IPS-18c (cell line): ENCODE measurements around the gene SLC13A1.

ENCODE experiments used
- H3K4me3 ChIP-seq: 2 replicates; pipeline ENCODE4 v1.7.0; 2013; ENCODE audit warnings: low read depth, mild to moderate bottlenecking, low read length, moderate library complexity; ENCODE audit not compliant: insufficient read depth
- H3K9me3 ChIP-seq: one replicate; pipeline ENCODE4 v1.6.1; 2013; ENCODE audit warnings: mild to moderate bottlenecking, low read length, moderate library complexity; ENCODE audit not compliant: control insufficient read depth, insufficient read depth

SLC13A1 gene

DNA sequence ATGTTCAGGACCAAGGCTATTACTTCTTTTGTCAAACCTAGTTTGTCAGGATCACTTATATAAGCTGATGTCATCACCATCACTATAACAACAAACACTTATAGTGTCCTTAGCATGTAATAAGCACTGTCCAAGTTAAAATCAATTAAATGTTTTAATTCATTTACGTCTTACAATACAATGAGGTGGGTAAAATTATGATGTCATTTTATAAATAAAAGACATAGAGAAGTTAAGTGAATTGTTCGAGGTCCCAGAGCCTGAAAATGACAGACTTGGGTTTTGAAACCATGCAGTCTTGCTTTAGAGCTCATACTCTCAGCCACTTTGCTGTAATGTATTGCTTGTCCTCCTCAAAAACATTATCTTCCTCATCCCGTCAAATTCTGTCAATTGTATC lies 48.3 kb downstream of the SLC13A1 start:
- H3K9me3 ChIP-seq: no peaks in the 10 kb centered on the region
- no peak overlapping the region for H3K4me3 ChIP-seq

DNA sequence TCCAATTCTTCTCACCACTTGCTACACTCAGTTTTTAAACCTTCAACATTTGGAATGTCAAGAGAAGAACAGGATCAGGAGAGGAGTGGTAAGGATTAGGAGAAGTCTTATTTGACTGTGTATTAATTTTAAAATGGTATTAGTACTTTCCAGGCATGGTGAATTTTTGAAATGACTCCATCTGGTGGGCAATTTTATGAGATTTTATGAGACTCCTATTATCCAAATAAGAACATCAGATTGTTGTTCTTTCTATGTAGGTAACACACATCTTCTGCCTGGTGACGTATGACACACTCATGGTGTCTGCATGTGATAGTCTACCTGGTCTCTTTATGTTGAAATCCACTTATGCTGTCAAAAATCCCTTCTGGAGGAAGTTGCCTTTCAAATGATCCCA lies 51.0 kb downstream of the SLC13A1 start:
- Histone ChIP-seq H3K4me3 (no peak overlapping the region), H3K9me3 (no peaks in the 10 kb centered on the region)

DNA sequence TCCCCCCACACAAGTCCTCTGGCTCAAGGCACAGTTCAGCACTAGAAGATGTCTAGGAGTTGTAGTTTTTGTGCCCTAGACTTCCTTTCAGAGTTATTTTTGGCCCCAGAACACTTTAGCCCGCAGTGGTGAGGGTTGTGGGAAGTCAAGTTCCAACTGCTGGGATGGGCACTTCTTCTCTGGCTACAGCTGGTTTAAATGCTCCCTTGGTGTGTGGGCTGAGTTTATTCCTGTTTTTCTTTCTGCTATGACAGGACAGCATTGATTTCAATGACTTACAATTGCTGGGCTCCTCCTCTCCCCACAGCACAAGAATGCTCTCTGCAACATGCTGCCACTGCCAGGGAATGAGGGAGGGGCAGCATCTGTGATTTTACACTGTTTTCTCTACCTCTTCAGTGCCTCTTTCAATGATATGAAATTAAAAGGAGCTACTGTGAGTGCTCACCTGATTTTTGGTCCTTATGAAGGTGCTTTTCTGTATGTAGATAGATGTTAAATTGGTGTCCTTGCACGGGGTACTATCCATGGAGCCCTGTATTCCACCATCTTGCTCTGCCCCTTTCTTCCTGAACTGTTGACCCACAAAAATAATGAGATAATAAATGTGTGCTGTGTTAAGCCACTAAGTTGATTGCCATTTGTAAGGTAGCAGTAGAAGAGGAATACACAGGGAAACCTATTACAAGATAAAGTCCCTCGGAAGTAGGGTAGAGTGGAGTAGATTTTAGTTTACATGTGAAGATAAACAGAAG lies 56.3 kb downstream of the SLC13A1 start:
- no peak overlapping the region for H3K4me3 ChIP-seq
- no peaks in the 10 kb centered on the region for H3K9me3 ChIP-seq

DNA sequence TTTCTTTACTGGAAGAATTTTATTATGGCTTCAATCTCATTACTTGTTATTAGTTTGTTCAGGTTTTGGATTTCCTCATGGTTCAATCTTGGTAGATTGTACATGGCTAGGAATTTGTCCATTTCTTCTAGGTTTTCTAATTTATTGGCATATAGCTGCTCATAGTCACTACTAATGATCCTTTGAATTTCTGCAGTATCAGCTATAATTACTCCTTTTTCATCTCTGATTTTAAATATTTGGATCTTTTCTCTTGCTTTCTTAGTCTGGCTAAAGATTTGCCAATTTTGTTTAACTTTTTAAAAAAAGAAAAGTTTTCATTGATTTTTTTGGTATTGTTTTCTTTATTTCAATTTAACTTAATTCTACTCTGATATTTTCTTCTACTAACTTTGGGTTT lies 59.2 kb downstream of the SLC13A1 start:
- Histone ChIP-seq H3K4me3 (no peak overlapping the region), H3K9me3 (no peaks in the 10 kb centered on the region)

DNA sequence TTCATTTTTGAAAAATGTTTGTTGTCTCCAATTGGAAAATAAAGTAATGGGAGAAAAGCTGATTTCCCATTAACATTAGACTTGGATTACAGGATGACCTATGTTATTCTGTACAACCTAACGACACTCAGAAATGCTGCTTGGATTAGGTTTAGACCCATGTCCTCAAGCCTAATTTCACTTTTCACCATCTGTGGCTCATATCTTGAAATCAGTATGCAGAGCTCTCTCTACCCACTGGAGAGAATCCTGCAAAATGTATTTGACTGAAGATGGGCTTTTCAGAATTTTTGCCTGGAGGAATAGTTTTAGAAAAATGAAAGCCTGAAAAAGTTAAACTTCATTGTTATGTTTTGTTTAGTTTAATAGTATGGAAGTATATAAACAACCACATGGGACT lies 63.8 kb downstream of the SLC13A1 start:
- H3K9me3 ChIP-seq: no peaks in the 10 kb centered on the region
- no peak overlapping the region for H3K4me3 ChIP-seq

DNA sequence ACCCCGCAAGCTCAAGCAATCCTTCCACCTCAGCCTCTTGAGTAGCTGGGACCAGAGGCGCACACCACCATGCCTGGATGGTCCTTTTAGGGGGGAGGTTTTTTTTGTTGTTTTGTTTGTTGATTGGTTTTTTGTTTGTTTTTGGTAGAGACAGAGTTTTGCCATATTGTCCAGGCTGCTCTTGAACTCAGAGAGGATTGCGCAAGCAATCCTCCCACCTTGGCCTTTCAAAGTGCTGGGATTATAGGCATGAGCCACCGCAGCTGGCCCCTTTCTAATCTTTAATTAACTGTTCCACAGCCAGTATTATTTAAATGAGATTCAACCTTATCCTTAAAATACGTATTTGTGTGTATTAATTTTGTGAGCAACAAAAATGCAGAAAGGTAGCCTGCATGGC lies 65.8 kb downstream of the SLC13A1 start:
- Histone ChIP-seq H3K9me3 (no peaks in the 10 kb centered on the region), H3K4me3 (no peak overlapping the region)

DNA sequence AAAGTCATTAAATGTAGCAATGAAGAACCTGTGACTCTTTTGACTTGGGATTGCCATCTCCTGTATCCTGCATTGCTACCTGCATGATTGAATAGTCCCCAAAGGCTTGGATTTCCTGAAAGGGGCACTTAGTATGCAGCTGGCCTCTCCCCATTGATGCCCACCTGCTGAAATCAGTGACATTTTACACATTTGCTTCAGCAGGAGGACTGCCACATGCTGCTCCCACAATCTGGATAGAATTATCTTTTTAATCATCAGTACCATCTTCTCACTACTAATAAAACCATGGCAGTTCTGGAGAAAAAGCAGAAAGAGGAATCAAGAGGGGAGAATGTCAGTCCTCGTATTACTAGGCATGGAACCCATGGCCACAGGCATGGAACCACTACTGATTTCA lies 67.8 kb downstream of the SLC13A1 start:
- no peak overlapping the region for H3K4me3 ChIP-seq
- H3K9me3 ChIP-seq: no peaks in the 10 kb centered on the region

GRCh38 chr7:123131556-123131955 lies 68.2 kb downstream of the SLC13A1 start:
- no peak overlapping the region for H3K4me3 ChIP-seq
- no peaks in the 10 kb centered on the region for H3K9me3 ChIP-seq

DNA sequence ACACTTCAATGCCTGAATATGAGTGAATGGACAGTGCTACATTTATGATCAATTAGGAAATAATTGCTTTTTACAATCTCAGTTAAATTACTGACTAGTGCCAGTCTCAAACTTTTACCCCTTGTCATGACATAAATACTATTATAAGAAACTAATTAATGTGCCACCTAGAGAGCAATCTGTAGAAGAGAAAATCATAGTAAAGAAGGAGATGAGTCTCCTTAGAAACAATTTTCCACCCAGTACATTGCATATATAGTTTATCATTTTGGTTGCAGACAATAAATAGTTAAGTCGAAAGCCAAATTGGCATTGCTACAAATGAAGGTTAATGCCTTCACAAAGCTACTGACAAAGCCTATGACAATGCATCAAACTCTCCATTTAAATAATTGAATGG lies 68.6 kb downstream of the SLC13A1 start:
- Histone ChIP-seq H3K4me3 (no peak overlapping the region), H3K9me3 (no peaks in the 10 kb centered on the region)

DNA sequence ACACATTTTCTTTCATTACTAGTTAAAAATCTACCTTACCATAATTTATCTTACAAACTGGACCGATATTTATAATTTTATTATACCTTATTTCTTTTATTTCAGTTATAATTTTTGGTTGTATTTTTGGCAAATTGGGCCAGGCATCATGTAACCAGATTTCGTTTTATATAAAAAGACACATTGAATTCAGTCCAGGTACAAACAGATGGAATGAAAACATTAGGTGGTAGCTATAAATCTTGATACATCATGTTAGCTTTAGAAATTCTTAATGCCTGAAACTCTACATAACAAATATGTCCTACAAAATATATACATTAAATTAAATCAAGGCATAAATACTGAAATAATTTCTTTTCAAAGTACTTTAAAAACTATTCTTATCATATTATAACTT lies 73.1 kb downstream of the SLC13A1 start:
- no peaks in the 10 kb centered on the region for H3K9me3 ChIP-seq
- no peak overlapping the region for H3K4me3 ChIP-seq

DNA sequence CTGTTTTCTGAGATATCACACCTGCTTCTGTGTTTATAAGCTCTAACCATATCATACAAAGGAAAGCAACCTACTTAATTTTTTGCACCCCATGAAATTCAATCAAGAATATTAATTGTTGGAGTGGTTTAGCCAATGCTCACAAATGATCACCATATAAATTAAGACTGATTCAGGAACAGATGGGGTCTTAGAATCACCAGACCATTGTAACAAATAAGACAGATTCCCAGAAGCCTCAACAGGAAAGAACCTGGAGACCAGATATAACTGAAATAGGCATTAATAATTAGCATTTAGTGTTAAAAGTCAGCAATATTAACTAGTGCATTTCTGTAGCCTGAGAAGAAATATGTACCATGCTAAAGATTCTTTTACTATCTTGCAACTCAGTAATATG lies 73.6 kb downstream of the SLC13A1 start:
- Histone ChIP-seq H3K4me3 (no peak overlapping the region), H3K9me3 (no peaks in the 10 kb centered on the region)

DNA sequence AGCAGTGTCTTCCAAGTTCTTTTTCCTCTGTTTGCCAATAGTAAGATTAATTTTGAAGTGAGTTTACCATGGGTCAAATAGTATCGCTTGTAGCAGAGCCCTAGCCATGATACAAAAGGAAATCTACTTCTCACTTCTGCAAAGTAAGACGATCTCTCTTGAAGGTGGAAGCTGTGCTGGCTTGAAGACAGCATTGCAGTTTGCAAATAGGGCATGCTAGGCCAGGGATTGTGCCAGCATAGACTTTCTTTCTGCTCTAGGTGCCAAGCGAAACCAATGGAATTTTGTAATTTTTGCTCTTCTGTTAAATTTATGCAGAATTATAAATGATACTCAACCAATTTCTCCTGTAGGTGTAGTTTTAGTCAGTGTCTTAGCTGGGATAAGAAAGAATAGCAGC lies 74.5 kb downstream of the SLC13A1 start:
- Histone ChIP-seq H3K9me3 (no peaks in the 10 kb centered on the region), H3K4me3 (no peak overlapping the region)

- H3K9me3 ChIP-seq: no peaks in the 10 kb centered on the region
- no peak overlapping the region for H3K4me3 ChIP-seq
These were observed 76.9 kb downstream of the SLC13A1 start for GRCh38 chr7:123122916-123123315.

- Histone ChIP-seq H3K9me3 (no peaks in the 10 kb centered on the region), H3K4me3 (no peak overlapping the region)
These were observed 79.5 kb downstream of the SLC13A1 start for GRCh38 chr7:123120286-123120685.

DNA sequence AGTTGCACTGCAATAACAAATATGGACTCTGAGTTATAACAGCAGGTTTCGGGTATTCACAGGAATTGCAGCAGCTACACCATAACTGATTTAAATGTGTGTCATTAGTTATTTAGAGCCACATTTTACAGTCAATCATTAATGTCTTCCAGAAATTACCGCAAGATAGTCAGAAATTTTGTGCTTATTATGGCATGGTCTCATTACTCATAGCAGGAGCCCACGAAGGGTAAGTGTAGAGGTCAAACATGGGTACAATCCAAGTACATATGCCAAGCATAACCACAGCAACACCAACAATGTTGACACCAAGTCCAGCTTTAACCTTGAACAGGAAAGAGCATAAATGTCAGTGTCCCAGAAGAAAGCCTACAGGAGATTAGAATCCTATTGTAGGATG lies 84.4 kb downstream of the SLC13A1 start:
- H3K4me3 ChIP-seq: no peak overlapping the region
- no peaks in the 10 kb centered on the region for H3K9me3 ChIP-seq

- Histone ChIP-seq H3K4me3 (no peak overlapping the region), H3K9me3 (no peaks in the 10 kb centered on the region)
These were observed 85.5 kb downstream of the SLC13A1 start for GRCh38 chr7:123114288-123114687.

DNA sequence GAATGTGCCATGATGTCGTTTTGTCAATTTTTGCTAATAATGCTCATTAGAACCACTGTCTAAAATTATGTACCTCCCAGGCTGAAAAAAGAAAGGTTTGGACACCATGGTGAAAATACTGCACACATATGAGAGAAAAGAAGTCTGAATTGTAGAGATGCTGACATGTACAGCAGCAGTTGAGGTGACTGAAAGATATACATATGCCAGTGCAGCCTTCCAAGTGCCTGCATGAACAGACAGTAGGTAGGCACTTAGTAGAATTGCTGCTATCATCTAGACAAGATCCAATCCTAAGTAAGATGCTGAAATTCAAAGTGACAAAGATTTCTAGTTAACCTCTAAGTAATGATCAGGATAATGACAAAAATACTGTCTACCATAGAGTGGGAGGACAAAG lies 86.9 kb downstream of the SLC13A1 start:
- Histone ChIP-seq H3K4me3 (no peak overlapping the region), H3K9me3 (no peaks in the 10 kb centered on the region)

DNA sequence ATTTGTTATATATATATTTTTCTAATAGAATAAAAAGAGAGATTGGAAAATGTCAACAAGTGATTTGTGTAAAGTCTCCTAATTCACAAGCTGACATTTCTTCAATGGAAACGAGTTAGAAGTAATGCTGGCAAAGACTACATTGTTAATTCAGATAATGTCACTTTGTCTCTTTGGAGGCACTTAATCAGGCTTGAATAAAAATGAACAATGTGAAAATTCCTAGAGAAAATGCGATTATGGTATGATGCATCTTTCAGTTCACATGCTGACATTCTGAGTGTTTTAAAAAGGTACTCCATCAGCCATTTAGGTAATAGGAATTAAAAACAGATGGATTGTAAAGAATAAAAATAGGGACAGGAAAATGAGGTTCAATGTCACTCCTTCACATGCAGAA lies 100.1 kb downstream of the SLC13A1 start:
- Histone ChIP-seq H3K9me3 (no peaks in the 10 kb centered on the region), H3K4me3 (no peak overlapping the region)

GRCh38 chr7:123096976-123097375 lies 102.8 kb downstream of the SLC13A1 start:
- no peak overlapping the region for H3K4me3 ChIP-seq
- no peaks in the 10 kb centered on the region for H3K9me3 ChIP-seq
